Measurements from ENCODE around the gene TDP1. TPM values are rescaled to one million over a fixed set of nuclear protein-coding genes. Genes with fewer than 3 reads are reported as not detected.

Gene TDP1
- total and polyA plus RNA-seq, 2 of the 13 experiments (the other 11 are each of a cell fraction or from before 2014, with no cell fraction given): 16.4 to 31.2 TPM

GRCh38 chr14:89920056-89920455 is 35.7 kb upstream of the TDP1 start (continued):
- TF ChIP-seq IRF1 (CRISPR knock-in tag; IDR thresholded peaks at IDR 0.05; ENCODE audit: low read depth) (no peak), ZNF761 (CRISPR knock-in tag; conservative IDR thresholded peaks at IDR 0.05) (no peak)

- in situ Hi-C loops (cut with HindIII; ENCODE audit: extremely low pct_ligation_motif_present, low pct_unique_long_range_greater_than_20kb): loop anchor here (25.0 kb wide), 2 partner anchors 509 to 684 kb away; partner anchors contain the start of gene FOXN3
- FAIRE-seq: no peak
- CTCF ChIA-PET (ENCODE audit: low intra/inter-chr PET ratio, low total read pairs): no interaction called here
Measured at GRCh38 chr14:89921346-89921745, 34.4 kb upstream of the TDP1 start.

More at GRCh38 chr14:89921346-89921745, 34.4 kb upstream of the TDP1 start:
- Histone ChIP-seq H3K27ac (ENCODE audit: extremely low read length, insufficient read depth, low read length) (no peak overlapping the region), H3K9ac (ENCODE audit: insufficient read depth, low read depth, low read length) (no peak overlapping the region), H3K4me1 (ENCODE audit: insufficient read depth, low read length) (peaks cover 2% of the 10 kb centered on the region), H3K4me3 (replicated peaks in 1 of 3; ENCODE audit: insufficient read depth in 1 of 3, low read depth in 2 of 3, low read length in 3 of 3) (no peak overlapping the region), H4K20me1 (ENCODE audit: insufficient read depth, low read length) (no peaks in the 10 kb centered on the region), H3K4me2 (ENCODE audit: low read depth, low read length) (no peak overlapping the region), H3K36me3 (replicated peaks in 1 of 2; ENCODE audit: control insufficient read depth in 1 of 2, insufficient read depth in 2 of 2, low read length in 2 of 2) (peaks cover 0 to 4% of the 10 kb centered on the region in 2 experiments; a peak in 4 of 5 replicates), H3K79me2 (ENCODE audit: insufficient read depth, low read length) (no peaks in the 10 kb centered on the region), H2AFZ (ENCODE audit: low read length) (no peak overlapping the region), H3K27me3 (ENCODE audit: control insufficient read depth in 1 of 2, insufficient read depth in 2 of 2, low read length in 2 of 2) (no peaks in the 10 kb centered on the region), H3K9me3 (ENCODE audit: low read length) (no peaks in the 10 kb centered on the region)
- WGBS (ENCODE audit: low lambda C conversion rate): 94% methylated on average over 3 of the region's 3 CpGs
- DNase-seq (ENCODE audit: low spot score): no peak
- intact Hi-C loops (cut with micrococcal nuclease; ENCODE audit: unreplicated experiment): no loop called here
- no TSS peak for BruUV-seq (replicated peaks)
- no peak for TF ChIP-seq ELF3 (CRISPR knock-in tag; IDR thresholded peaks at IDR 0.05)
- no peak for TF ChIP-seq HIC2 (CRISPR knock-in tag; IDR thresholded peaks at IDR 0.05; ENCODE audit: low read depth)
- no peak for ATAC-seq
- POLR2A ChIA-PET: no interaction called here

All from HepG2 (cell line).